ENCODE measurements around the gene UGT1A7. TPM values are rescaled to one million over a fixed set of nuclear protein-coding genes. Genes with fewer than 3 reads are reported as not detected.
"Not testable (repeated sequence)": the region's sequence is repeated elsewhere in the genome, so short reads cannot be mapped to it uniquely, and the experiment has no call there.

UGT1A7 gene
- total RNA-seq, 6 donors from 2014 or later = not detected

- Histone ChIP-seq H3K4me1 (no peaks in the 10 kb centered on the region), H3K27me3 (no peaks in the 10 kb centered on the region), H3K27ac (no peak overlapping the region), H3K9me3 (no peaks in the 10 kb centered on the region), H3K4me3 (no peak overlapping the region), H3K36me3 (no peaks in the 10 kb centered on the region)
- TF ChIP-seq EP300 (IDR thresholded peaks at IDR 0.05) (no peak), POLR2AphosphoS5 (IDR thresholded peaks at IDR 0.05) (no peak), POLR2A (IDR thresholded peaks at IDR 0.05) (no peak), CTCF (IDR thresholded peaks at IDR 0.05) (no peak)
- ATAC-seq (ENCODE audit: low FRiP score in 2 of 2) (no peak), DNase-seq (no peak)
- 65 to 71% methylated on average over 2 of the region's 2 CpGs for WGBS, 2 donors
These were observed 59.2 kb downstream of the UGT1A7 start for GRCh38 chr2:233740870-233741269.

- peak in 1 of 2 donors; percentile 79 for DNase-seq
- no peak for ATAC-seq (ENCODE audit: low FRiP score in 2 of 2)
- TF ChIP-seq POLR2A (IDR thresholded peaks at IDR 0.05) = no peak
- no peak for TF ChIP-seq POLR2AphosphoS5 (IDR thresholded peaks at IDR 0.05)
- TF ChIP-seq CTCF (IDR thresholded peaks at IDR 0.05) = no peak
- TF ChIP-seq EP300 (IDR thresholded peaks at IDR 0.05) = no peak
- Histone ChIP-seq H3K9me3 (no peaks in the 10 kb centered on the region), H3K4me1 (no peaks in the 10 kb centered on the region), H3K4me3 (no peak overlapping the region), H3K27ac (no peak overlapping the region), H3K27me3 (no peaks in the 10 kb centered on the region), H3K36me3 (no peaks in the 10 kb centered on the region)
- 87 to 96% methylated on average over 30 to 46 of the region's 46 CpGs for WGBS, 2 donors
These were observed 62.0 kb downstream of the UGT1A7 start for GRCh38 chr2:233743464-233744259.

DNA sequence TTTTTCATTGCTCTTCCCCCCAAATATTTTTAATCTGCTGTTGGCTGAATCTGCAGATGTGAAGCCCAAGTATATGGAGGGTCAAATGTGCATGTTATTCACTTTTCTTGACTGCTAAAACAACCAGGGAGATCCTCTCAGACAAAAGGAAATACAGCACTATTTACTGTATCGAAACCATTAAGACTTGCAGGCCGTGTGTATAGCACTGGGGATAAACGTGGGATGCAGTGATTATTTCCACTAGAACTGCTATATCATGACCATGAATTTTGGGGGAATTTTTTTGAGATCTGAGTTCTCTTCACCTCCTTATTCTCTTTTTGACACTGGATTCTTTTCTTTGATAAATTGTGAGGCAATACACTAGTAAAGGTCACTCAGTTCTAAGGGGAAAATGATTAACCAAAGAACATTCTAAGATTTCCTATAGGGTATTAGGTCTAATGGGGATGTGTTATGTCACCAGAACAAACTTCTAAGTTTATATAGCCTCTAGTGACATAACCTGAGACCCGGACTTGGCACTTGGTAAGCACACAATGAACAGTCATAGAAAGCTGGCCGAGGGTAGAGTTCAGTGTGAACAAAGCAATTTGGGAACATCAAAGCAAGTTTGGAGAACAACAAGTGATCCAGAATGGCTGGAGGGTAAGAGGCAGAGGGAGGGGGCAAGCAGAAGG, 63.5 kb downstream of the UGT1A7 start:
- DNase-seq = no peak
- Histone ChIP-seq H3K27me3 (no peaks in the 10 kb centered on the region), H3K36me3 (no peaks in the 10 kb centered on the region), H3K27ac (no peak overlapping the region), H3K4me3 (no peak overlapping the region), H3K4me1 (no peaks in the 10 kb centered on the region), H3K9me3 (no peaks in the 10 kb centered on the region)
- TF ChIP-seq CTCF (IDR thresholded peaks at IDR 0.05) = no peak
- TF ChIP-seq POLR2AphosphoS5 (IDR thresholded peaks at IDR 0.05) = no peak
- TF ChIP-seq POLR2A (IDR thresholded peaks at IDR 0.05) = no peak
- no peak for TF ChIP-seq EP300 (IDR thresholded peaks at IDR 0.05)
- 77 to 78% methylated on average over 5 of the region's 5 CpGs for WGBS, 2 donors
- ATAC-seq (ENCODE audit: low FRiP score in 2 of 2) = no peak

DNA sequence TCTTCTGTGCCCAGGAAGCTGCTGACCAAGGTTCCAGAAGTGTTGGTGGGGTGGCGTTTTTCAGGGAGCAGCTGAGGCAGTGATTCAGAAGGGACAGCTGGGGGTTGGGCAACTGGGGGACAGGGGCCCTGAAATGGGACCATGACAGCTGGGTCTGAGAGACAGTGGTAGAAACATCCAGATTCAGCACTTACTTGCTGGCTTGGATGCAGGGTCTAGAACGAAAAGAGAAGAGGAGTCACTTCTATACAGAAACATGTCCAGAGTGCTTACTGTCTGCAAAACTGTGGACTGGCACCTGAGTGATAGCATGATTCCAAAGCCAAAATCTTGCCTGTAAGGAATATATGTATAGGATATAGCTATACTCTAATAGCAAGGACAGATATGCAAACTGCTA, 64.1 kb downstream of the UGT1A7 start:
- not testable (repeated sequence) for H3K4me1 ChIP-seq; H3K4me3 ChIP-seq; H3K36me3 ChIP-seq; DNase-seq; ATAC-seq (ENCODE audit: low FRiP score in 2 of 2); H3K27ac ChIP-seq; H3K9me3 ChIP-seq; H3K27me3 ChIP-seq
- WGBS, 2 donors = 70 to 93% methylated on average over 2 of the region's 2 CpGs

GRCh38 chr2:233746475-233747282, 65.0 kb downstream of the UGT1A7 start:
- TF ChIP-seq POLR2A (IDR thresholded peaks at IDR 0.05) = no peak
- no peak for TF ChIP-seq CTCF (IDR thresholded peaks at IDR 0.05)
- TF ChIP-seq EP300 (IDR thresholded peaks at IDR 0.05) = no peak
- no peak for TF ChIP-seq POLR2AphosphoS5 (IDR thresholded peaks at IDR 0.05)
- ATAC-seq (ENCODE audit: low FRiP score in 2 of 2) (no peak), DNase-seq (no peak)
- WGBS, 2 donors = 74 to 75% methylated on average over 10 of the region's 10 CpGs
- no peaks in the 10 kb centered on the region for H3K36me3 ChIP-seq
- H3K4me3 ChIP-seq = no peak overlapping the region
- no peaks in the 10 kb centered on the region for H3K4me1 ChIP-seq
- no peak overlapping the region for H3K27ac ChIP-seq
- no peaks in the 10 kb centered on the region for H3K27me3 ChIP-seq
- no peaks in the 10 kb centered on the region for H3K9me3 ChIP-seq
